Peyer's patch (tissue), 4 donors: ENCODE data around the gene ACVR2B.

Experiments
- POLR2A ChIP-seq, 2 donors: fragments of 450-650 bp; IDR thresholded peaks; one replicate each; pipeline ENCODE4 v1.5.1; 2017; ENCODE audit warnings: antibody characterized with exemption in 2 of 2, mild to moderate bottlenecking in 2 of 2, moderate library complexity in 2 of 2
- TF ChIP-seq, protein P1 (sequence below), 6 experiments: fragments of 450-650 bp in 4 of 6; fragments of 200-600 bp in 2 of 6; sonication (generic) in 1 of 6; IDR thresholded peaks; one replicate each; pipeline ENCODE4 v1.5.1; 2017 to 2019; ENCODE audit warnings: antibody characterized with exemption in 6 of 6, mild to moderate bottlenecking in 3 of 6, moderate library complexity in 1 of 6

DNA sequence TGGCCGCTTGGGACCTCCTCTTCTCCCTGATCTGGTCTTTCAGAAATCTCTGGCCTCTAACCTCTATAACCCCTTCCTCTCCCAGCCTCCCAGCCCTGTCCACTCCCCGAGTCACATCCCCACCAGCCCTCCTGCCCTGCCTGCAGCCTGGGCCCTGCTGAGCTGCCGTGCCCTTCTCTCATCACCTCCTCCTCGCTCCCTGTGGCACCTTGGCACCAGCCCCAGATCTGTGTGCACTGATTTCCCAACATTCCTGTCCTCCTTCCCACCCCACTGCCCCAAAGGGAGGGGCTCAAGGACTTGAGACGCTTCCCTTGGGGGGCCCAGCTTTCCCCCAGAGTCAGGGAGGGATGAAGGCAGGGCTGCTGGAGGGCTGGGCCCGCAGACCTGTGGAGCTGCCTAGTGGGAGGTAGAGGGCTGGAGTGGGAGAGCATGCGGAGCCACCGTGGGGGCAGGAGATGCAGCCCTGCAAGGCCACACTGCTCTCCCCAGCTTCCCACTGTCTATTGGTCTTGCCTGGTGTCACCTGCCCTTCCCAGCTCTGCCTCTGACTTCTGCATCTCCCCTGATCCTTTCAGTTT, 85.2 kb downstream of the ACVR2B start:
- TF ChIP-seq, protein P1, sequence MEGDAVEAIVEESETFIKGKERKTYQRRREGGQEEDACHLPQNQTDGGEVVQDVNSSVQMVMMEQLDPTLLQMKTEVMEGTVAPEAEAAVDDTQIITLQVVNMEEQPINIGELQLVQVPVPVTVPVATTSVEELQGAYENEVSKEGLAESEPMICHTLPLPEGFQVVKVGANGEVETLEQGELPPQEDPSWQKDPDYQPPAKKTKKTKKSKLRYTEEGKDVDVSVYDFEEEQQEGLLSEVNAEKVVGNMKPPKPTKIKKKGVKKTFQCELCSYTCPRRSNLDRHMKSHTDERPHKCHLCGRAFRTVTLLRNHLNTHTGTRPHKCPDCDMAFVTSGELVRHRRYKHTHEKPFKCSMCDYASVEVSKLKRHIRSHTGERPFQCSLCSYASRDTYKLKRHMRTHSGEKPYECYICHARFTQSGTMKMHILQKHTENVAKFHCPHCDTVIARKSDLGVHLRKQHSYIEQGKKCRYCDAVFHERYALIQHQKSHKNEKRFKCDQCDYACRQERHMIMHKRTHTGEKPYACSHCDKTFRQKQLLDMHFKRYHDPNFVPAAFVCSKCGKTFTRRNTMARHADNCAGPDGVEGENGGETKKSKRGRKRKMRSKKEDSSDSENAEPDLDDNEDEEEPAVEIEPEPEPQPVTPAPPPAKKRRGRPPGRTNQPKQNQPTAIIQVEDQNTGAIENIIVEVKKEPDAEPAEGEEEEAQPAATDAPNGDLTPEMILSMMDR (IDR thresholded peaks at IDR 0.05): no peak
- no peak for TF ChIP-seq POLR2A (IDR thresholded peaks at IDR 0.05)
